ENCODE results near the gene HOXD1.

HOXD1 gene

GRCh38 chr2:176187899-176188773 lies at the start of gene HOXD1:
Gene HOXD1 (plus strand): TSS chr2:176188668. CDS start chr2:176188802, 134 bp downstream.
- Histone ChIP-seq H3K9ac (ENCODE audit: low read depth, low read length) (no peak within 1 kb of the TSS), H3K9me3 (ENCODE audit: control insufficient read depth, insufficient read depth, low read length) (no peaks in the 10 kb centered on the region), H3K4me1 (ENCODE audit: control insufficient read depth, insufficient read depth, low read length) (peaks cover 37% of the 10 kb centered on the region), H3K27ac (ENCODE audit: low read depth, low read length) (no peak within 1 kb of the TSS), H3K4me3 (ENCODE audit: low read depth, low read length) (peak within 1 kb of the TSS; percentile 53), H3K27me3 (ENCODE audit: control insufficient read depth, insufficient read depth, low read length) (peaks cover 100% of the 10 kb centered on the region), H3K36me3 (ENCODE audit: control insufficient read depth, insufficient read depth, low read length) (no peaks in the 10 kb centered on the region)

DNA sequence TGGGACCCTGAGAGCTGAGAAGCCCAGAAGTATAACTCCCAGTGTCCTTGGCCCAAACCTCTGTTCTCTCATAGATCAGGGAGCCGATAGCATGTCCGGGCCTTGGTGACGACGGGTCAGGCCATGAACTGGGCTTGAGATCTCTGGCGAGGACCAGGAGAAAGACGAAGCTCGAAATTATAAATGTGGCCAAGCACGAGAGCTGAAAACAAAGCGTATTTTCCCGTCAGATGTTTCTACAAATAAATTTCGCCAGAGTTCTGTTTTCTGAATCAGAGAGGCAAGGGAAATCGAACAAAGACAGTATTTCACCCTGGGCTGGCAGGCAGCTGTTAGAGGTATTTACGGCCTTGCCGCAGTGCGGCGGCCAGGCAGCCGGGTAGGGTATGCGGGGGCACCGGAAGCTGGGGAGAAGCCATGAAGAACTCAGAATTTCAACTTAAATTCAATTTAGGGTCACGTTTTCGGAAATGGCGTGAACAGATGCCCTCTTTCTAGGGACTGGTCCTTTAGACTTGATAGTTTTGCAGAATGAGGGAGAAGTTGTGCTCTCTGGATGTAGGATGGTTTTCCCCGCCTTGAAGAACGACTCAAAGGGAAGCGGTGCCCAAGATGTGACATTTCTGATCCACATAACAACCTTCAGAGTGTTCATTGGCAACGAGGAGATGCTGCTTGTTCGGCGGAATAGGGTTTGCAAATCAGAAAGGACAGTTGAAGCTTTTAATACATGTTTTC lies 49.4 kb upstream of the HOXD1 start:
- no peak overlapping the region for H3K9ac ChIP-seq (ENCODE audit: low read depth, low read length)
- H3K27me3 ChIP-seq (ENCODE audit: control insufficient read depth, insufficient read depth, low read length) = peaks cover 100% of the 10 kb centered on the region
- no peak overlapping the region for H3K27ac ChIP-seq (ENCODE audit: low read depth, low read length)
- no peaks in the 10 kb centered on the region for H3K36me3 ChIP-seq (ENCODE audit: control insufficient read depth, insufficient read depth, low read length)
- no peak overlapping the region for H3K4me3 ChIP-seq (ENCODE audit: low read depth, low read length)
- H3K4me1 ChIP-seq (ENCODE audit: control insufficient read depth, insufficient read depth, low read length) = no peaks in the 10 kb centered on the region
- H3K9me3 ChIP-seq (ENCODE audit: control insufficient read depth, insufficient read depth, low read length) = no peaks in the 10 kb centered on the region

GRCh38 chr2:176139661-176140512 lies 48.6 kb upstream of the HOXD1 start:
- Histone ChIP-seq H3K27ac (ENCODE audit: low read depth, low read length) (no peak overlapping the region), H3K36me3 (ENCODE audit: control insufficient read depth, insufficient read depth, low read length) (no peaks in the 10 kb centered on the region), H3K9me3 (ENCODE audit: control insufficient read depth, insufficient read depth, low read length) (no peaks in the 10 kb centered on the region), H3K27me3 (ENCODE audit: control insufficient read depth, insufficient read depth, low read length) (peaks cover 100% of the 10 kb centered on the region), H3K4me1 (ENCODE audit: control insufficient read depth, insufficient read depth, low read length) (no peaks in the 10 kb centered on the region), H3K9ac (ENCODE audit: low read depth, low read length) (no peak overlapping the region), H3K4me3 (ENCODE audit: low read depth, low read length) (peak overlapping the region; percentile 65)

GRCh38 chr2:176140513-176141317 lies 47.8 kb upstream of the HOXD1 start:
- H3K27me3 ChIP-seq (ENCODE audit: control insufficient read depth, insufficient read depth, low read length) = peaks cover 100% of the 10 kb centered on the region
- H3K27ac ChIP-seq (ENCODE audit: low read depth, low read length) = no peak overlapping the region
- no peaks in the 10 kb centered on the region for H3K9me3 ChIP-seq (ENCODE audit: control insufficient read depth, insufficient read depth, low read length)

DNA sequence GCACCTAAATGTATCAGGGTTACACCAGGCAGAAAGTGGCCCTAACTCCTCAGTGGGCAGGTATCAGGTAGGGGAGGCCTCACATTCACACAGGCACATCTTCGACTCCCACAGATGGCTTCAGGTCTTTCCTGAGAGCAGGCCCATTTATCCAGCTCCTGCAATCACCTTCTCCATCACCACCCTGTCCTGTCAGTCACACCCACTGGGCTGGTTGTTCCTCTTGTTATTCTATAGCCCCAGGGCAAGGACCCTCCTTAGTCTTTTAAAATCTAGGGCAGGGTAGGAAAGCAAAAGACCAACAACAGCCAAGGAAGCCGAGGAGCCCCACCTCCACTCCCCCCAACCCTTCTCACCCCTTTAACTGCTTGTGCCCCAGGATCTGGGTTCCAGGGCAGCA lies 46.2 kb upstream of the HOXD1 start:
- Histone ChIP-seq H3K36me3 (ENCODE audit: control insufficient read depth, insufficient read depth, low read length) (no peaks in the 10 kb centered on the region), H3K4me3 (ENCODE audit: low read depth, low read length) (no peak overlapping the region), H3K9ac (ENCODE audit: low read depth, low read length) (no peak overlapping the region), H3K27ac (ENCODE audit: low read depth, low read length) (no peak overlapping the region), H3K4me1 (ENCODE audit: control insufficient read depth, insufficient read depth, low read length) (no peaks in the 10 kb centered on the region), H3K27me3 (ENCODE audit: control insufficient read depth, insufficient read depth, low read length) (peaks cover 100% of the 10 kb centered on the region), H3K9me3 (ENCODE audit: control insufficient read depth, insufficient read depth, low read length) (peaks cover 3% of the 10 kb centered on the region; the same call in 1 of the 2 replicates)

More at GRCh38 chr2:176140513-176141317, 47.8 kb upstream of the HOXD1 start:
- Histone ChIP-seq H3K4me3 (ENCODE audit: low read depth, low read length) (peak overlapping the region; percentile 65), H3K9ac (ENCODE audit: low read depth, low read length) (no peak overlapping the region), H3K36me3 (ENCODE audit: control insufficient read depth, insufficient read depth, low read length) (no peaks in the 10 kb centered on the region), H3K4me1 (ENCODE audit: control insufficient read depth, insufficient read depth, low read length) (no peaks in the 10 kb centered on the region)

DNA sequence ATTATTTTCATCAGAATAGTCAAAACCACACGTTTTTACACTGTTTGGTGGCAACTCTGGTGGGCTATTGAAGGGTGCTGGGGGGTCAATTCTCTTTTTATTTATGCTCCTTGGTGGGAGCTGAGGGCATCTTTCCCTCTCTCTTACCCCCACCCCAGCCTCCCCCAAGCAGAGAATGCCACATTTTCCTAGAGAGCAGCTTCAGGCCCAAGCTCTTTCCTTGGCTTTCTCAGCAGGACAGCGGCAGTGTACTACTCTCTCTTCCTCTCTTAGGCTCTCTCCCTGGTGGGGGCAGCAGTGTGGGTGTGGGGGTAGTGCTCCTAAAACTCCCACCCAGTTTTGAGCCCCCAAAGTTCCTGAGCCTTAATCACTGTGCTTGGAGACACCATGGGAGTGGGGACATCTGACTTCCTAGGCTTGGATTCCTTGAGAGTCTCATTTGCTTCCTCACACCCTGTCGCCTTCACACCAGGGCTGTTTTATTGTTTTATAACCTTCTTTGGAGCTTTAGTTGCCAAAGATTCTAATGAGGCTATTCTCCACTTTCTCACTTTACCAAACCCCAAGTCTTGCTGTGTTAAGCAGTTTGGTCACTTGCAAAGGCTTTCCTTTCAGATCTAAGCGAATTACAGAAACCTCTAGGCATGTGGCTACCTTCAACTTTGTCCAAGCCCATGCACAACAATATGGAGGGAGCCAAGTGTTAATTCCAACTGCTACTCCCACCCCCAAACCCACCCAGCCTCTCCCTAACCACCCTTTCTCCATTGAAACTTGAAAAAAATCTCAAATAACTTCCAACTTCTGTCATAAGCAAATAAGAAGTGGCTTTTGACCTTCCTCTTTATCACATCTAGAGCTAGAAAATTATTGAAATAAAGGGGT lies 43.1 kb upstream of the HOXD1 start:
- peaks cover 100% of the 10 kb centered on the region for H3K27me3 ChIP-seq (ENCODE audit: control insufficient read depth, insufficient read depth, low read length)
- no peaks in the 10 kb centered on the region for H3K36me3 ChIP-seq (ENCODE audit: control insufficient read depth, insufficient read depth, low read length)
- peaks cover 3% of the 10 kb centered on the region; the same call in 1 of the 2 replicates for H3K9me3 ChIP-seq (ENCODE audit: control insufficient read depth, insufficient read depth, low read length)
- H3K4me3 ChIP-seq (ENCODE audit: low read depth, low read length) = no peak overlapping the region
- H3K4me1 ChIP-seq (ENCODE audit: control insufficient read depth, insufficient read depth, low read length) = no peaks in the 10 kb centered on the region
- H3K9ac ChIP-seq (ENCODE audit: low read depth, low read length) = no peak overlapping the region
- H3K27ac ChIP-seq (ENCODE audit: low read depth, low read length) = no peak overlapping the region

DNA sequence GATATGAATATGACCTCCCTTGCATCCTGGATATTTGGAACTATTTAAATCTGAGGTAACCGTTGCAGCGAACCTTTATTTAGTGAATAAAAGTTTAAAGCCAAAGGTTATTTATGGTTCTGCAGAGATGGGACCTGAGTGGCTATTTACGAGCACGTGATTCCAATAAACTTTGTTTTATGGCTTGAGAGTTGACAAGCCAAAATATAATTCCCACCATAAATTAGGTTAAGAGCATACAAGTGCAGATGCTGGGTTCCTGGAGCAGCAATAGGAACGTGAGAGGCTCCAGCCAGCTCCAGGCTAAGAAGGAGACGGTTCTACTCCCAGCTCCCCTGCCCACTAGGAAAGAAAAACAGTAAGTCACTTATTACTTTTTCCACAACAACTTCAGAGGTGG lies 42.4 kb upstream of the HOXD1 start:
- no peak overlapping the region for H3K9ac ChIP-seq (ENCODE audit: low read depth, low read length)
- peaks cover 100% of the 10 kb centered on the region for H3K27me3 ChIP-seq (ENCODE audit: control insufficient read depth, insufficient read depth, low read length)
- no peaks in the 10 kb centered on the region for H3K36me3 ChIP-seq (ENCODE audit: control insufficient read depth, insufficient read depth, low read length)
- no peak overlapping the region for H3K4me3 ChIP-seq (ENCODE audit: low read depth, low read length)
- no peaks in the 10 kb centered on the region for H3K4me1 ChIP-seq (ENCODE audit: control insufficient read depth, insufficient read depth, low read length)
- peaks cover 3% of the 10 kb centered on the region; the same call in 1 of the 2 replicates for H3K9me3 ChIP-seq (ENCODE audit: control insufficient read depth, insufficient read depth, low read length)
- H3K27ac ChIP-seq (ENCODE audit: low read depth, low read length) = no peak overlapping the region

- no peak overlapping the region for H3K4me3 ChIP-seq (ENCODE audit: low read depth, low read length)
- H3K9ac ChIP-seq (ENCODE audit: low read depth, low read length) = no peak overlapping the region
- peaks cover 3% of the 10 kb centered on the region; the same call in 1 of the 2 replicates for H3K9me3 ChIP-seq (ENCODE audit: control insufficient read depth, insufficient read depth, low read length)
- H3K36me3 ChIP-seq (ENCODE audit: control insufficient read depth, insufficient read depth, low read length) = no peaks in the 10 kb centered on the region
- no peak overlapping the region for H3K27ac ChIP-seq (ENCODE audit: low read depth, low read length)
- H3K27me3 ChIP-seq (ENCODE audit: control insufficient read depth, insufficient read depth, low read length) = peaks cover 100% of the 10 kb centered on the region
- peaks cover 3% of the 10 kb centered on the region; the same call in 1 of the 2 replicates for H3K4me1 ChIP-seq (ENCODE audit: control insufficient read depth, insufficient read depth, low read length)
Observed at GRCh38 chr2:176146645-176147044, 41.8 kb upstream of the HOXD1 start.

- H3K4me3 ChIP-seq (ENCODE audit: low read depth, low read length) = no peak overlapping the region
- peaks cover 100% of the 10 kb centered on the region for H3K27me3 ChIP-seq (ENCODE audit: control insufficient read depth, insufficient read depth, low read length)
- peaks cover 5% of the 10 kb centered on the region; the same call in 1 of the 2 replicates for H3K4me1 ChIP-seq (ENCODE audit: control insufficient read depth, insufficient read depth, low read length)
- H3K9ac ChIP-seq (ENCODE audit: low read depth, low read length) = no peak overlapping the region
- H3K27ac ChIP-seq (ENCODE audit: low read depth, low read length) = no peak overlapping the region
- no peaks in the 10 kb centered on the region for H3K36me3 ChIP-seq (ENCODE audit: control insufficient read depth, insufficient read depth, low read length)
- H3K9me3 ChIP-seq (ENCODE audit: control insufficient read depth, insufficient read depth, low read length) = peaks cover 3% of the 10 kb centered on the region; the same call in 1 of the 2 replicates
Observed at GRCh38 chr2:176147210-176147799, 41.2 kb upstream of the HOXD1 start.

All from HUES48 (cell line).